NCI-H2196 (cell line): ENCODE results near the gene MRM2.

ENCODE experiments used
- DNase-seq: peaks from one replicate; lab custom pipeline; 2025; ENCODE audit not compliant: unreplicated experiment; lab: John Stamatoyannopoulos, UW

The MRM2 gene

GRCh38 chr7:2192831-2193534 lies 49.0 kb downstream of the MRM2 start:
- DNase-seq: peak; percentile 75

- DNase-seq: no peak
These were observed 51.0 kb downstream of the MRM2 start for GRCh38 chr7:2191016-2191415.

DNA sequence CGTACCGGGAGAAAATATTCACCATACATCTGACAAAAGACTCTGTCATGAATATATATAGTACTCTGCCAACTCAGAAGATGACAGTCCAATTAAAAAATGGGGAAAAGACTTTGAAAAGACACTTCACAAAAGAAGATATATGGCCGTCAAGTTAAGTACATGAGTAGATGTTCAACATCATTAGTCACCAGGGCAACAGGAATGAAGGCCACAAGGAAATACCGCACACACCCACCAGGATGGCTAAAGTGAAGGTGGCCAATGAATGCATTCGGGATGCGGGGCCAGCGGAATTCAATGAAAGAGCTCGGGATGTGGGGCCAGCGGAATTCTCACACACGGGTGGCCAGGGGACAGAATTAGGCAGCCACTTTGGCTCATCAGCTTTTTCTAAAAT lies 51.5 kb downstream of the MRM2 start:
- no peak for DNase-seq

DNA sequence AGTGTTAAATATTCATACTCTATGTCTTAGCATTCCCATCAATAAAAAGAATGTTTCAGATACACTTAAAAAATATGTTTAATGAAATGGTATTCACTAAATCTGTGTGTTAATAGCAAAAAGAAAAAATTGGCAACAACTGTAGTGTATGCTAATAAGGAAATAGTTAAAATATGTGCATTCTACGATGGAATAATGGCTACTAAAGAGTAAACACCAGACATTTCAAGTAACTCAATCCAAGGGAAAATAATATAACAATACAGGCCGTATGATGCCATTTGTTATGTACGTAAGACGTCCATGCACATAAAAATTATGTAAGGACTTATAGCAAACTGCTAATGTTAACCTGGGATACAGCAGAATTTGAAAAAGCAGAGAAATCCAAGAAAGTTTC lies 55.8 kb downstream of the MRM2 start:
- no peak for DNase-seq

GRCh38 chr7:2185715-2186114 lies 56.3 kb downstream of the MRM2 start:
- no peak for DNase-seq
